Smooth muscle cell (in vitro differentiated cells): Measurements from ENCODE around the gene KRTAP12-2. TPM values are rescaled to one million over a fixed set of nuclear protein-coding genes. Genes with fewer than 3 reads are reported as not detected.
A peak's percentile ranks its signal among the peaks of the same experiment; 100 is the strongest.

Experiments used
- DNase-seq: peaks from one replicate; lab custom pipeline; 2025; ENCODE audit not compliant: unreplicated experiment; lab: John Stamatoyannopoulos, UW
- H2AFZ ChIP-seq: fragments of 200-600 bp; sonication (generic); 2 replicates; pipeline ENCODE4 v1.6.0; 2016; ENCODE audit warnings: antibody characterized with exemption, low read depth, mild to moderate bottlenecking
- H3F3A ChIP-seq: fragments of 200-600 bp; sonication (generic); 2 replicates; pipeline ENCODE4 v1.6.0; 2017; ENCODE audit warnings: antibody characterized with exemption, low read depth
- H3K27ac ChIP-seq: fragments of 200-600 bp; sonication (generic); 2 replicates; pipeline ENCODE4 v1.5.1; 2016; ENCODE audit warnings: low read depth, mild to moderate bottlenecking
- H3K27me3 ChIP-seq: fragments of 200-600 bp; sonication (generic); 2 replicates; pipeline ENCODE4 v1.6.1; 2016; ENCODE audit warnings: low read depth, mild to moderate bottlenecking
- H3K36me3 ChIP-seq: fragments of 200-600 bp; sonication (generic); 2 replicates; pipeline ENCODE4 v1.5.1; 2016; ENCODE audit warnings: low read depth
- H3K4me1 ChIP-seq: fragments of 200-600 bp; sonication (generic); 2 replicates; pipeline ENCODE4 v1.5.1; 2016; ENCODE audit warnings: low read depth
- H3K4me2 ChIP-seq: fragments of 200-600 bp; sonication (generic); 2 replicates; pipeline ENCODE4 v1.6.0; 2016; ENCODE audit warnings: mild to moderate bottlenecking
- H3K4me3 ChIP-seq: fragments of 200-600 bp; sonication (generic); 2 replicates; pipeline ENCODE4 v1.5.1; 2016; ENCODE audit warnings: mild to moderate bottlenecking
- H3K79me2 ChIP-seq: fragments of 200-600 bp; sonication (generic); 2 replicates; pipeline ENCODE4 v1.6.0; 2016; ENCODE audit warnings: low read depth, mild to moderate bottlenecking
- H3K9ac ChIP-seq: fragments of 200-600 bp; sonication (generic); 2 replicates; pipeline ENCODE4 v1.6.0; 2016; ENCODE audit warnings: low read depth
- H3K9me3 ChIP-seq: fragments of 200-600 bp; sonication (generic); replicated peaks from 2 replicates; pipeline ENCODE4 v1.5.1; 2016; ENCODE audit warnings: low read depth
- H4K20me1 ChIP-seq: fragments of 200-600 bp; sonication (generic); 2 replicates; pipeline ENCODE4 v1.6.0; 2016; ENCODE audit warnings: low read depth
- CTCF ChIP-seq: fragments of 200-600 bp; sonication (generic); IDR thresholded peaks from 2 replicates; pipeline ENCODE4 v1.5.1; 2017; ENCODE audit warnings: borderline replicate concordance, mild to moderate bottlenecking, antibody characterized with exemption; ENCODE audit not compliant: insufficient read depth, poor library complexity, severe bottlenecking
- whole genome bisulfite sequencing: methylation state at CpG from one replicate; pipeline ENCODE4 v1.1.7; 2016; ENCODE audit warnings: low lambda C conversion rate; 5-methylcytosine and 5-hydroxymethylcytosine counted together
- polyA plus RNA-seq: library from polyadenylated mRNA; unstranded; fragments of >200 nt; fragmentation: Nextera tagmentation; extraction: Ambion mirVana; gene quantifications from 2 replicates; pipeline ENCODE4 v1.2.1, GENCODE V29; 2016
- total RNA-seq: library from RNA; depleted of rRNA; stranded (reverse); fragments of >200 nt; gene quantifications from 2 replicates; pipeline ENCODE4 v1.2.3, GENCODE V29; 2014

Gene KRTAP12-2
- total and polyA plus RNA-seq, 2 experiments from 2014 or later: not detected

- TF ChIP-seq CTCF: no peak
- no peak for DNase-seq
- Histone ChIP-seq H3K79me2 (no peaks in the 10 kb centered on the region), H4K20me1 (no peaks in the 10 kb centered on the region), H3K9ac (no peak overlapping the region), H3K27me3 (peaks cover 100% of the 10 kb centered on the region), H3K27ac (no peak overlapping the region), H3K4me2 (no peak overlapping the region), H2AFZ (no peak overlapping the region), H3K4me1 (peaks cover 41% of the 10 kb centered on the region), H3K36me3 (no peaks in the 10 kb centered on the region), H3K9me3 (no peaks in the 10 kb centered on the region), H3F3A (no peaks in the 10 kb centered on the region), H3K4me3 (no peak overlapping the region)
- 3% methylated on average over 13 of the region's 13 CpGs for WGBS
These were observed 41.6 kb upstream of the KRTAP12-2 start for GRCh38 chr21:44708213-44708865.

- H3K4me3 ChIP-seq: no peak overlapping the region
- no peak overlapping the region for H3K27ac ChIP-seq
- peaks cover 89% of the 10 kb centered on the region for H3K27me3 ChIP-seq
- whole genome bisulfite sequencing: 4% methylated on average over 26 of the region's 46 CpGs
- H3K9ac ChIP-seq: no peak overlapping the region
- H2AFZ ChIP-seq: no peak overlapping the region
- peak overlapping the region; percentile 67 for H3K4me2 ChIP-seq
- no peak for DNase-seq
- no peaks in the 10 kb centered on the region for H3K79me2 ChIP-seq
- TF ChIP-seq CTCF: no peak
- H4K20me1 ChIP-seq: no peaks in the 10 kb centered on the region
- no peaks in the 10 kb centered on the region for H3F3A ChIP-seq
- H3K36me3 ChIP-seq: no peaks in the 10 kb centered on the region
- peaks cover 41% of the 10 kb centered on the region for H3K4me1 ChIP-seq
- H3K9me3 ChIP-seq: no peaks in the 10 kb centered on the region
These were observed 40.2 kb upstream of the KRTAP12-2 start for GRCh38 chr21:44706706-44707581.

GRCh38 chr21:44706026-44706705 lies 39.4 kb upstream of the KRTAP12-2 start:
- 4% methylated on average over 45 of the region's 54 CpGs for WGBS
- H3K36me3 ChIP-seq: no peaks in the 10 kb centered on the region

More at GRCh38 chr21:44706026-44706705, 39.4 kb upstream of the KRTAP12-2 start:
- no peak for TF ChIP-seq CTCF
- peaks cover 82% of the 10 kb centered on the region for H3K27me3 ChIP-seq
- peak overlapping the region; percentile 67 for H3K4me2 ChIP-seq
- no peak overlapping the region for H3K27ac ChIP-seq
- H3F3A ChIP-seq: no peaks in the 10 kb centered on the region
- H3K4me1 ChIP-seq: peaks cover 33% of the 10 kb centered on the region
- no peak overlapping the region for H3K4me3 ChIP-seq
- DNase-seq: no peak
- H3K9ac ChIP-seq: no peak overlapping the region
- H4K20me1 ChIP-seq: no peaks in the 10 kb centered on the region
- H3K79me2 ChIP-seq: no peaks in the 10 kb centered on the region
- H2AFZ ChIP-seq: no peak overlapping the region
- H3K9me3 ChIP-seq: no peaks in the 10 kb centered on the region
